Mesendoderm (in vitro differentiated cells): Measurements from ENCODE around the gene MAPK8IP1.

Experiments
- DNase-seq: peaks from one replicate; pipeline ENCODE4 v3.0.0; 2013
- H2AK5ac ChIP-seq: 2 replicates; pipeline ENCODE4 v1.6.1; 2013; ENCODE audit warnings: low read length, inconsistent platforms
- H2BK120ac ChIP-seq: 2 replicates; pipeline ENCODE4 v1.6.1; 2013; ENCODE audit warnings: low read depth, mild to moderate bottlenecking, low read length, moderate library complexity, mixed read lengths
- H2BK15ac ChIP-seq: replicated peaks from 2 replicates; pipeline ENCODE4 v1.6.1; 2013; ENCODE audit warnings: low read depth, mild to moderate bottlenecking, moderate library complexity
- H2BK5ac ChIP-seq: 2 replicates; pipeline ENCODE4 v1.6.1; 2013; ENCODE audit warnings: low read length, inconsistent platforms
- H3K18ac ChIP-seq: 2 replicates; pipeline ENCODE4 v1.6.1; 2013; ENCODE audit warnings: mild to moderate bottlenecking, low read length, mixed read lengths
- H3K23ac ChIP-seq: one replicate; pipeline ENCODE4 v1.6.1; 2013; ENCODE audit warnings: low read length
- H3K27ac ChIP-seq: 2 replicates; pipeline ENCODE4 v1.5.1; 2013; ENCODE audit warnings: low read depth, mild to moderate bottlenecking, inconsistent platforms, low read length, moderate library complexity
- H3K27me3 ChIP-seq: 2 replicates; pipeline ENCODE4 v1.6.1; 2013; ENCODE audit warnings: low read length, control low read depth, mild to moderate bottlenecking, inconsistent platforms; ENCODE audit not compliant: insufficient read depth, poor library complexity
- H3K36me3 ChIP-seq: 2 replicates; pipeline ENCODE4 v1.6.1; 2013; ENCODE audit warnings: low read length, inconsistent platforms; ENCODE audit not compliant: control insufficient read depth, insufficient read depth
- H3K4ac ChIP-seq: one replicate; pipeline ENCODE4 v1.6.1; 2013; ENCODE audit warnings: low read depth, mild to moderate bottlenecking, low read length, moderate library complexity
- H3K4me1 ChIP-seq: 2 replicates; pipeline ENCODE4 v1.6.1; 2013; ENCODE audit warnings: low read depth, low read length, inconsistent platforms; ENCODE audit not compliant: control insufficient read depth
- H3K4me2 ChIP-seq: 2 replicates; pipeline ENCODE4 v1.6.1; 2013; ENCODE audit warnings: low read length
- H3K4me3 ChIP-seq: 2 replicates; pipeline ENCODE4 v1.5.1; 2013; ENCODE audit warnings: mild to moderate bottlenecking, low read length
- H3K56ac ChIP-seq: one replicate; pipeline ENCODE4 v1.6.1; 2013; ENCODE audit warnings: low read length
- H3K79me1 ChIP-seq: 2 replicates; pipeline ENCODE4 v1.6.1; 2013; ENCODE audit warnings: low read length, inconsistent platforms
- H3K79me2 ChIP-seq: 2 replicates; pipeline ENCODE4 v1.6.1; 2013; ENCODE audit warnings: mild to moderate bottlenecking, low read length; ENCODE audit not compliant: control insufficient read depth, insufficient read depth
- H3K9ac ChIP-seq: 2 replicates; pipeline ENCODE4 v1.6.1; 2013; ENCODE audit warnings: low read length, inconsistent platforms
- H4K5ac ChIP-seq: one replicate; pipeline ENCODE4 v1.6.1; 2013; ENCODE audit warnings: low read length
- H4K8ac ChIP-seq: one replicate; pipeline ENCODE4 v1.6.1; 2013; ENCODE audit warnings: low read depth, mild to moderate bottlenecking, control low read depth, low read length, moderate library complexity
- WGBS: extraction: QIAGEN DNeasy Blood & Tissue Kit; methylation state at CpG from one replicate; pipeline ENCODE4 v1.1.7; 2013; ENCODE audit warnings: low lambda C conversion rate, missing lambda C conversion rate; ENCODE audit not compliant: insufficient coverage; ENCODE audit errors: extremely low coverage; 5-methylcytosine and 5-hydroxymethylcytosine counted together

MAPK8IP1 gene

GRCh38 chr11:45924036-45924915 lies 38.8 kb downstream of the MAPK8IP1 start:
- no CpG with 5 or more reads among the region's 22 CpGs for WGBS
- Histone ChIP-seq H3K56ac (no peak overlapping the region), H2BK15ac (no peak overlapping the region), H3K79me1 (no peaks in the 10 kb centered on the region), H3K27me3 (no peaks in the 10 kb centered on the region), H3K4ac (no peak overlapping the region), H3K9ac (no peak overlapping the region), H3K79me2 (no peaks in the 10 kb centered on the region), H3K27ac (no peak overlapping the region), H3K4me2 (no peak overlapping the region), H2BK120ac (no peak overlapping the region), H3K4me3 (no peak overlapping the region), H2AK5ac (no peak overlapping the region), H3K18ac (no peak overlapping the region), H4K8ac (no peak overlapping the region), H4K5ac (no peak overlapping the region), H3K36me3 (no peaks in the 10 kb centered on the region), H3K4me1 (no peaks in the 10 kb centered on the region), H3K23ac (no peak overlapping the region), H2BK5ac (no peak overlapping the region)
- DNase-seq, result no peak

GRCh38 chr11:45924927-45925326 lies 39.5 kb downstream of the MAPK8IP1 start:
- H3K4me1 ChIP-seq, result no peaks in the 10 kb centered on the region
- H3K36me3 ChIP-seq, result no peaks in the 10 kb centered on the region
- no peak overlapping the region for H3K9ac ChIP-seq
- no peak for DNase-seq
- no peak overlapping the region for H3K23ac ChIP-seq
- H3K4me2 ChIP-seq, result no peak overlapping the region
- H3K79me2 ChIP-seq, result no peaks in the 10 kb centered on the region
- no peaks in the 10 kb centered on the region for H3K79me1 ChIP-seq
- H2BK5ac ChIP-seq, result no peak overlapping the region
- H2BK120ac ChIP-seq, result no peak overlapping the region
- no peak overlapping the region for H3K4me3 ChIP-seq
- no peak overlapping the region for H3K27ac ChIP-seq
- H3K18ac ChIP-seq, result no peak overlapping the region
- no peak overlapping the region for H4K5ac ChIP-seq
- no peak overlapping the region for H3K4ac ChIP-seq
- no peaks in the 10 kb centered on the region for H3K27me3 ChIP-seq
- no peak overlapping the region for H2AK5ac ChIP-seq
- no peak overlapping the region for H2BK15ac ChIP-seq
- H4K8ac ChIP-seq, result no peak overlapping the region
- no peak overlapping the region for H3K56ac ChIP-seq
- no CpG with 5 or more reads among the region's 6 CpGs for WGBS

- no peak overlapping the region for H3K4me3 ChIP-seq
- H3K79me2 ChIP-seq, result no peaks in the 10 kb centered on the region
- H3K4me1 ChIP-seq, result no peaks in the 10 kb centered on the region
- H2AK5ac ChIP-seq, result no peak overlapping the region
- H3K27me3 ChIP-seq, result no peaks in the 10 kb centered on the region
- no peak for DNase-seq
- no peak overlapping the region for H4K8ac ChIP-seq
- H2BK15ac ChIP-seq, result no peak overlapping the region
- no peak overlapping the region for H3K4me2 ChIP-seq
- H3K23ac ChIP-seq, result no peak overlapping the region
- no peak overlapping the region for H3K9ac ChIP-seq
- H2BK5ac ChIP-seq, result no peak overlapping the region
- H3K18ac ChIP-seq, result no peak overlapping the region
- H3K79me1 ChIP-seq, result no peaks in the 10 kb centered on the region
- WGBS, result no CpG with 5 or more reads among the region's 3 CpGs
- no peak overlapping the region for H3K56ac ChIP-seq
- no peak overlapping the region for H4K5ac ChIP-seq
- no peak overlapping the region for H2BK120ac ChIP-seq
- no peaks in the 10 kb centered on the region for H3K36me3 ChIP-seq
- no peak overlapping the region for H3K27ac ChIP-seq
- H3K4ac ChIP-seq, result no peak overlapping the region
Measured at GRCh38 chr11:45925550-45925949, 40.1 kb downstream of the MAPK8IP1 start.

GRCh38 chr11:45926001-45926401 lies 40.5 kb downstream of the MAPK8IP1 start:
- H2BK15ac ChIP-seq, result no peak overlapping the region

GRCh38 chr11:45926536-45927331 lies 41.3 kb downstream of the MAPK8IP1 start:
- Histone ChIP-seq H2BK5ac (no peak overlapping the region), H3K79me2 (no peaks in the 10 kb centered on the region), H3K79me1 (no peaks in the 10 kb centered on the region), H3K23ac (no peak overlapping the region), H3K4me2 (no peak overlapping the region), H3K27me3 (no peaks in the 10 kb centered on the region), H3K56ac (no peak overlapping the region), H3K27ac (no peak overlapping the region), H3K4me1 (no peaks in the 10 kb centered on the region), H2AK5ac (no peak overlapping the region), H3K4ac (no peak overlapping the region), H3K4me3 (no peak overlapping the region), H3K36me3 (no peaks in the 10 kb centered on the region), H3K9ac (no peak overlapping the region), H2BK15ac (no peak overlapping the region), H3K18ac (no peak overlapping the region), H2BK120ac (no peak overlapping the region), H4K5ac (no peak overlapping the region), H4K8ac (no peak overlapping the region)
- no CpG with 5 or more reads among the region's 12 CpGs for WGBS
- DNase-seq, result no peak

More at GRCh38 chr11:45926001-45926401, 40.5 kb downstream of the MAPK8IP1 start:
- Histone ChIP-seq H3K79me2 (no peaks in the 10 kb centered on the region), H2BK5ac (no peak overlapping the region), H2BK120ac (no peak overlapping the region), H3K4me1 (no peaks in the 10 kb centered on the region), H3K27me3 (no peaks in the 10 kb centered on the region), H3K4me3 (no peak overlapping the region), H3K36me3 (no peaks in the 10 kb centered on the region), H3K9ac (no peak overlapping the region), H3K27ac (no peak overlapping the region), H4K8ac (no peak overlapping the region), H3K4me2 (no peak overlapping the region), H2AK5ac (no peak overlapping the region), H3K18ac (no peak overlapping the region), H3K23ac (no peak overlapping the region), H4K5ac (no peak overlapping the region), H3K4ac (no peak overlapping the region), H3K56ac (no peak overlapping the region), H3K79me1 (no peaks in the 10 kb centered on the region)
- no CpG with 5 or more reads among the region's 12 CpGs for WGBS
- no peak for DNase-seq
